ENCODE measurements around the gene PRKN.

PRKN gene

GRCh38 chr6:161568885-161569456 is 1158.6 kb downstream of the PRKN start:
- no peak for DNase-seq (ENCODE audit: low read depth, low spot score)
- H3K27ac ChIP-seq = no peak overlapping the region

- H3K27ac ChIP-seq = no peak overlapping the region
These were observed 1162.6 kb downstream of the PRKN start for GRCh38 chr6:161564952-161565351.

GRCh38 chr6:161561908-161562307 is 1165.7 kb downstream of the PRKN start:
- no peak for DNase-seq (ENCODE audit: low read depth, low spot score)

More at GRCh38 chr6:161564952-161565351, 1162.6 kb downstream of the PRKN start:
- DNase-seq (ENCODE audit: low read depth, low spot score) = no peak

GRCh38 chr6:161557333-161558107 is 1170.0 kb downstream of the PRKN start:
- DNase-seq (ENCODE audit: low read depth, low spot score) = no peak
- no peak overlapping the region for H3K27ac ChIP-seq

More at GRCh38 chr6:161561908-161562307, 1165.7 kb downstream of the PRKN start:
- H3K27ac ChIP-seq = no peak overlapping the region

GRCh38 chr6:161554883-161555282 is 1172.7 kb downstream of the PRKN start:
- DNase-seq (ENCODE audit: low read depth, low spot score) = no peak
- H3K27ac ChIP-seq = no peak overlapping the region

- H3K27ac ChIP-seq = no peak overlapping the region
- peak; percentile 5 for DNase-seq (ENCODE audit: low read depth, low spot score)
These were observed 1177.5 kb downstream of the PRKN start for GRCh38 chr6:161549977-161550655.

GRCh38 chr6:161548713-161549296 is 1178.8 kb downstream of the PRKN start:
- DNase-seq (ENCODE audit: low read depth, low spot score) = no peak
- no peak overlapping the region for H3K27ac ChIP-seq

- DNase-seq (ENCODE audit: low read depth, low spot score) = no peak
- H3K27ac ChIP-seq = no peak overlapping the region
These were observed 1179.9 kb downstream of the PRKN start for GRCh38 chr6:161547617-161548016.

- DNase-seq (ENCODE audit: low read depth, low spot score) = no peak
- no peak overlapping the region for H3K27ac ChIP-seq
These were observed 1180.9 kb downstream of the PRKN start for GRCh38 chr6:161546632-161547031.

GRCh38 chr6:161545741-161546140 is 1181.8 kb downstream of the PRKN start:
- DNase-seq (ENCODE audit: low read depth, low spot score) = no peak
- H3K27ac ChIP-seq = no peak overlapping the region

- no peak overlapping the region for H3K27ac ChIP-seq
- DNase-seq (ENCODE audit: low read depth, low spot score) = no peak
These were observed 1182.6 kb downstream of the PRKN start for GRCh38 chr6:161544801-161545480.

- H3K27ac ChIP-seq = no peak overlapping the region
- DNase-seq (ENCODE audit: low read depth, low spot score) = no peak
These were observed 1183.8 kb downstream of the PRKN start for GRCh38 chr6:161543684-161544309.

GRCh38 chr6:161542346-161542980 is 1185.1 kb downstream of the PRKN start:
- no peak overlapping the region for H3K27ac ChIP-seq
- no peak for DNase-seq (ENCODE audit: low read depth, low spot score)

GRCh38 chr6:161540532-161540931 is 1187.0 kb downstream of the PRKN start:
- H3K27ac ChIP-seq = no peak overlapping the region
- DNase-seq (ENCODE audit: low read depth, low spot score) = no peak

- DNase-seq (ENCODE audit: low read depth, low spot score) = no peak
- H3K27ac ChIP-seq = no peak overlapping the region
These were observed 1191.3 kb downstream of the PRKN start for GRCh38 chr6:161536224-161536630.

- DNase-seq (ENCODE audit: low read depth, low spot score) = no peak
- H3K27ac ChIP-seq = no peak overlapping the region
These were observed 1193.2 kb downstream of the PRKN start for GRCh38 chr6:161534264-161534873.

- H3K27ac ChIP-seq = no peak overlapping the region
- no peak for DNase-seq (ENCODE audit: low read depth, low spot score)
These were observed 1194.3 kb downstream of the PRKN start for GRCh38 chr6:161533266-161533665.

GRCh38 chr6:161532536-161532935 is 1195.0 kb downstream of the PRKN start:
- no peak overlapping the region for H3K27ac ChIP-seq
- DNase-seq (ENCODE audit: low read depth, low spot score) = no peak

- no peak overlapping the region for H3K27ac ChIP-seq
- no peak for DNase-seq (ENCODE audit: low read depth, low spot score)
These were observed 1200.8 kb downstream of the PRKN start for GRCh38 chr6:161526794-161527193.
